ENCODE data around the gene NGEF.

DNA sequence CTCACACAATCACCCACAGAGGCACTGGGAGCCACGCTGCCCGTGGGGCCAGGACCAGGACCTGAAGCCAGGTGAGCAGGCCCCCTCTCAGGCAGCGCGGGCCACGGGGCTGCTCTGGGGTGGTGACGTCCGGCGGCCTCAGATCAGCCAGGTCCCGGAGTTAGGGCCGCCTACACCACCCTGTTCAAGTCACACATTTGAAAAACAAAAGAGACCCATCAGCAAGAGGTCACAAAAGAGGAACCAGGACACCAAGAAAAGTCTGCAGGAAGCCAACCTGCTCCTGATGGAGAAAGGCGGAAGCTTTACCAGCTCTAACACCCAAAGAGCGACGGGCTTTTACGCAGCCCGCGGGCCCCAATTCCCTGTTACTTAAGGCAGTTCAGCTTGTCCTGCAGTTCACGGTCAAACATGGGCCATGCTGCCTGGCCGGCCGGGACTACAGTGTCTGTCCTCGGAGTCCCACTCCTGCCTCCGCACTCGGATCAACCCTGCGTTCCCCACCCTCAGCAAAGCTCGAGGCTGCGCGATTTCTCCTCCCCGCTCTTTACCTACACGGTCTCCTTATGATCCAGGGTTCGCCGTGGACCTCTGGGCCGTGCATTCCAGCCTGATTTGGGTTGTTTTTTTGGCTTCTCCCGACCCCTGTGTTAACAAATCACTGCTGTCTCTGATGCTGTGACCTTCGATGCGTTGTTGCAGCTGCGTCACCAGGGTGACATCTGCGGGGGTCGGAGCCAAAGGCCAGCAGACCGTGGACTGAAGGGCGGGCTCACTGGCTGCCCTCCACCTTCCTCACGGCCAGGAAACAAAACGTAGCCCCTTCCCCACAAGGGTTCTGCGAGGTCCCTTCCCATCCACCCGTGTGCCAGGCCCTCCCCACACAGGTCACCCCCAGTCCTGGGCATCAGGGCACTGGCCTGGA, 112.0 kb downstream of the NGEF start:
- TF ChIP-seq, protein P1, sequence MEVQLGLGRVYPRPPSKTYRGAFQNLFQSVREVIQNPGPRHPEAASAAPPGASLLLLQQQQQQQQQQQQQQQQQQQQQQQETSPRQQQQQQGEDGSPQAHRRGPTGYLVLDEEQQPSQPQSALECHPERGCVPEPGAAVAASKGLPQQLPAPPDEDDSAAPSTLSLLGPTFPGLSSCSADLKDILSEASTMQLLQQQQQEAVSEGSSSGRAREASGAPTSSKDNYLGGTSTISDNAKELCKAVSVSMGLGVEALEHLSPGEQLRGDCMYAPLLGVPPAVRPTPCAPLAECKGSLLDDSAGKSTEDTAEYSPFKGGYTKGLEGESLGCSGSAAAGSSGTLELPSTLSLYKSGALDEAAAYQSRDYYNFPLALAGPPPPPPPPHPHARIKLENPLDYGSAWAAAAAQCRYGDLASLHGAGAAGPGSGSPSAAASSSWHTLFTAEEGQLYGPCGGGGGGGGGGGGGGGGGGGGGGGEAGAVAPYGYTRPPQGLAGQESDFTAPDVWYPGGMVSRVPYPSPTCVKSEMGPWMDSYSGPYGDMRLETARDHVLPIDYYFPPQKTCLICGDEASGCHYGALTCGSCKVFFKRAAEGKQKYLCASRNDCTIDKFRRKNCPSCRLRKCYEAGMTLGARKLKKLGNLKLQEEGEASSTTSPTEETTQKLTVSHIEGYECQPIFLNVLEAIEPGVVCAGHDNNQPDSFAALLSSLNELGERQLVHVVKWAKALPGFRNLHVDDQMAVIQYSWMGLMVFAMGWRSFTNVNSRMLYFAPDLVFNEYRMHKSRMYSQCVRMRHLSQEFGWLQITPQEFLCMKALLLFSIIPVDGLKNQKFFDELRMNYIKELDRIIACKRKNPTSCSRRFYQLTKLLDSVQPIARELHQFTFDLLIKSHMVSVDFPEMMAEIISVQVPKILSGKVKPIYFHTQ (CRISPR knock-in tag; IDR thresholded peaks at IDR 0.05), result no peak
- TF ChIP-seq CREM (CRISPR knock-in tag; IDR thresholded peaks at IDR 0.05), result no peak
- TF ChIP-seq CBFB (CRISPR knock-in tag; IDR thresholded peaks at IDR 0.05; ENCODE audit: low read depth), result no peak
- TF ChIP-seq ZBTB21 (CRISPR knock-in tag; IDR thresholded peaks at IDR 0.05; ENCODE audit: borderline replicate concordance), result no peak
- no peak for TF ChIP-seq ESRRA (CRISPR knock-in tag; IDR thresholded peaks at IDR 0.05; ENCODE audit: borderline replicate concordance)
- TF ChIP-seq, protein P2, sequence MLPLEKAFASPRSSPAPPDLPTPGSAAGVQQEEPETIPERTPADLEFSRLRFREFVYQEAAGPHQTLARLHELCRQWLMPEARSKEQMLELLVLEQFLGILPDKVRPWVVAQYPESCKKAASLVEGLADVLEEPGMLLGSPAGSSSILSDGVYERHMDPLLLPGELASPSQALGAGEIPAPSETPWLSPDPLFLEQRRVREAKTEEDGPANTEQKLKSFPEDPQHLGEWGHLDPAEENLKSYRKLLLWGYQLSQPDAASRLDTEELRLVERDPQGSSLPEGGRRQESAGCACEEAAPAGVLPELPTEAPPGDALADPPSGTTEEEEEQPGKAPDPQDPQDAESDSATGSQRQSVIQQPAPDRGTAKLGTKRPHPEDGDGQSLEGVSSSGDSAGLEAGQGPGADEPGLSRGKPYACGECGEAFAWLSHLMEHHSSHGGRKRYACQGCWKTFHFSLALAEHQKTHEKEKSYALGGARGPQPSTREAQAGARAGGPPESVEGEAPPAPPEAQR (CRISPR knock-in tag; IDR thresholded peaks at IDR 0.05), result no peak
- TF ChIP-seq CREB1 (CRISPR knock-in tag; IDR thresholded peaks at IDR 0.05), result no peak
